Fibroblast of gingiva (primary cell): Measurements from ENCODE around the gene HOXC4.
"Not testable (repeated sequence)": the region's sequence is repeated elsewhere in the genome, so short reads cannot be mapped to it uniquely, and the experiment has no call there.

Experiments
- DNase-seq: peaks from one replicate; pipeline ENCODE4 v3.0.0-alpha.2; 2011; ENCODE audit warnings: low read depth

Gene HOXC4

DNA sequence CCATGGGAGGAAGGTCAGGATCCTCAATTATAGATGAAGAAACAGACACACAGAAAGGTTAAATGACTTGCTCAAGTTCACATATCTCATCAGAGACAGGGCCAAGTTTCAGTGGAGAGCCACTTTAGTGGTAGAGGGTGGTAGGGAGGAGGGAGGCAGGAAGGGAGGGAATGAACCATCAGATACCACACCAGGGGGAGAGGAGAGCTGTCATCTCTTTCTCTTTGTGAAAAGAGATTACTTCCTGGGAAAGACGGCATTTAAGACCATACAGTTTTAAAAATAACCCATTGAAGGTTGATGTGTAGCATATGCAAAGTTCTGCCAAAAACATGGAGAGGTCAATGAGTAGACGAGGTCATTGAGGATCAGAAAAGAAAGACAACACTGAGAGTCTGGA is 39.3 kb downstream of the HOXC4 start:
- DNase-seq = not testable (repeated sequence)

DNA sequence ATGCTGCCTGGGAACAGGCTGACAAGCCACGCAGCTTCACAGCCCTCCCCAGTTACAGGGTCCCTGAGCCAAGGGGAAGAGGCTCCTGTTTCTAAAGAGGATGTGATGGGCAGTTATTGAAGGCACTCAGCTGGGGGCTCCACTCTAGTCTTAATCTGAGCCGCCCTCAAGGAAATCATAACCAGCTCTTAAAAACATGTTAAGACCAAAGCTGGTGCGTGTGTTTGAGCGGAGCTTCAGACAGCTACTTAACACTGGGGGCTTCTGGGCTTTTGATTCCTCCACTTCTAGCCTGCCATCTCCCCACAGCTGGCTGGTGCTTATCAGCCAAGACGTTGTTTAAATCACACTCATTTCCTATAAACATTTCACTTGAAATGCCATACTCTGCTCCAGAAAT is 42.3 kb downstream of the HOXC4 start:
- not testable (repeated sequence) for DNase-seq

- DNase-seq = not testable (repeated sequence)
These were observed 45.0 kb downstream of the HOXC4 start for GRCh38 chr12:54098644-54099043.

GRCh38 chr12:54100588-54100987 is 47.0 kb downstream of the HOXC4 start:
- not testable (repeated sequence) for DNase-seq

DNA sequence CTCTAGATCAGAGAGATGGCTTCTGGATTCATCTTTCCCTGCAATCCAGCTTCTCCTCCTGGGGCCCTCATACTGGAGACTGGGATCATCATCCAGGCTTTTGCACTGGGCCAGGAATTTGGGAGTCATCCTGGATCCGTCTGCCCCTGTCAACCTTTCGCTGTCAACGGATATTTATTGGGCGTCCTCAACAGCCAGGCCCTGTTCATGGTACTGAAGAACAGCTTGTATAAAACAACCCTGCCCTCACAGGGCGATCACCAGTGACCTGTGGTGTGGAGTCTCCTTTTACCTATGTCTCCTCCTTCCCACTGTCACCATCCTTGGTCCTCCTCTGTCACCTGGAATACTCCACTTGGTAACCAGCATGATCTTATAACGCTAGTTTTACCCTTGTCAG is 48.6 kb downstream of the HOXC4 start:
- not testable (repeated sequence) for DNase-seq

DNA sequence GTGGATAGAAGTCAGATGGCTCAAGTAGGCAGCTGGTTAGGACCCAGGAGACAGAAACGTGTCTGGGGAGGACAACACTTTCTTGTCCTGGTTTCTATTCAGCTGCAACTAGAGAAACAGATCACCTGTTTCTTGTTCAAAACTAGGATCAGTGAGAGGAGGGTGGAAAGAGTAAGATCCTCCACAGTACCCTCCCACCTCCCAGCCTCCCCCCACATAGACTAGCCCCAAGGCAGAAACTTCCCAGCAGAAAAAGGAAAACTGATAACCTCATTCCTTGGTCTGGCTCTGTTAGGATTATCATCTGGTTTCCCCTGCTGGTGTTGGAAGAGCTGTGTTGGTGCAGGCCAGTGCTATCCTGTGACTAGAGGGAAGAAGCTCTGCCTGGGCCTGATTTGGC is 50.2 kb downstream of the HOXC4 start:
- not testable (repeated sequence) for DNase-seq
